HG02798 (cell line): Measurements from ENCODE around the gene ZNF705A.
"Not testable (repeated sequence)": the region's sequence is repeated elsewhere in the genome, so short reads cannot be mapped to it uniquely, and the experiment has no call there.

Experiments
- ATAC-seq: cut with Tn5 transposase; IDR thresholded peaks from one replicate; pipeline ENCODE4 v1.9.1; 2021; ENCODE audit warnings: mild to moderate bottlenecking; ENCODE audit not compliant: unreplicated experiment, poor library complexity

ZNF705A gene

DNA sequence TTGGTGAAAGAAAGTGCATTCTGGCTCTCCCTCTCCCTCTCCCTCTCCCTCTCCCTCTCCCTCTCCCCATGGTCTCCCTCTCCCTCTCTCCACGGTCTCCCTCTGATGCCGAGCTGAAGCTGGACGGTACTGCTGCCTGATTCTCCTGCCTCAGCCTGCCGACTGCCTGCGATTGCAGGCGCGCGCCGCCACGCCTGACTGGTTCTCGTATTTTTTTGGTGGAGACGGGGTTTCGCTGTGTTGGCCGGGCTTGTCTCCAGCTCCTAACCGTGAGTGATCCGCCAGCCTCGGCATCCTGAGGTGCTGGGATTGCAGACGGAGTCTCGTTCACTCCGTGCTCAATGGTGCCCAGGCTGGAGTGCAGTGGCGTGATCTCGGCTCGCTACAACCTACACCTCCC is 26.5 kb downstream of the ZNF705A start:
- ATAC-seq, result not testable (repeated sequence)

DNA sequence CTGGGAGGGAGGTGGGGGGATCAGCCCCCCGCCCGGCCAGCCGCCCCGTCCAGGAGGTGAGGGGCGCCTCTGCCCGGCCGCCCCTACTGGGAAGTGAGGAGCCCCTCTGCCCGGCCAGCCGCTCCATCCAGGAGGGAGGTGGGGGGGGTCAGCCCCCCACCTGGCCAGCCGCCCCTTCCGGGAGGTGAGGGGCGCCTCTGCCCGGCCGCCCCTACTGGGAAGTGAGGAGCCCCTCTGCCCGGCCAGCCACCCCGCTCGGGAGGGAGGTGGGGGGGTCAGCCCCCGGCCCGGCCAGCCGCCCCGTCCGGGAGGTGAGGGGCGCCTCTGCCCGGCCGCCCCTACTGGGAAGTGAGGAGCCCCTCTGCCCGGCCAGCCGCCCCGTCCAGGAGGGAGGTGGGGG is 27.4 kb downstream of the ZNF705A start:
- ATAC-seq, result not testable (repeated sequence)

DNA sequence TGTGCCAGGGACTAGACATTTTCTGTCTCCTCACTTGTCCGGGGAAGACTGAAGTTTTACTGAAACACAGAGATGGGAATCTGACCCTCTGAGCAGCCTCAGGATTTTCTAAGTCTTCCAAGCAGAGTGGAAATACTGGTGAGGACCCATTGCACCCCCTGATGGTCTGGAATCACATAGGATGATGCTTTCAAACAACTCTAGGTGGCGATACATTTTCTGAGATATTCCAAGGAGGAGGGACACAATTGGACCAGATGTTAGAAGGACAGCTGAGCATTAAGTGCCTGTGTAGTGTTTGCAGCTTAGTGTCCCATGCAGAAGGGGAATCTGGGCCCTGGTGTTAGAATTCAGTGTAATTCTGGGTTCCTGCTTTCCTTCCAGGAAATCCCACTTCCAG is 31.3 kb downstream of the ZNF705A start:
- ATAC-seq, result not testable (repeated sequence)

DNA sequence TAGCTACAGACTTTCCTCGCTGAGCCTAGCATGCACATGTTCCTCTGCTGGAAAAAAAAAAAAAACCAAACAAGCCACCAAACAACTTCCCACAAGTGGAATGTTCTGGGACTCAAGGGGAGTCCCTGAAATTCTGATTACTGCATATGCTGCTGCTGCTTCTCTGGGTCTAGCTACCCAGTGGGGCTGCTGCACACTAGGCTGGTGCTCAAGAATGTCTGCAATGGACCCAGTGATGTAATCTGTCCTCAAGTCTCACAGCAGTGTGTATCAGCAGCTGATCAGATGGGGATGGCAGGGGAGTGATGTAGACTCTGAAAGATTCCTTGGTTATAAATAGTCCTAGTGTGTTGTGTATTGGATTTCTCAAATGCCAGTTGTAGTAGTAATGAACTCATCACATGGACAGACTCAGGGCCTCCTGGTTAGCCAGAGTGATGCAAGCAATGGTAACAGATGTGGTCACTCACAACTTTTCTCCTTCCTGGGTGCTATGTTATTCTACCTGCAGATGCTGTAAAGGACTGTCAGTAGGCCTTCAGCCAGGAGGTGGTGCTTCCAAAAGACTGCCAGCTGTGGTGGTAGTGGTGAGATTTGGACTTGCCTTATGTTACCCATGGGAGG is 41.0 kb downstream of the ZNF705A start:
- not testable (repeated sequence) for ATAC-seq

DNA sequence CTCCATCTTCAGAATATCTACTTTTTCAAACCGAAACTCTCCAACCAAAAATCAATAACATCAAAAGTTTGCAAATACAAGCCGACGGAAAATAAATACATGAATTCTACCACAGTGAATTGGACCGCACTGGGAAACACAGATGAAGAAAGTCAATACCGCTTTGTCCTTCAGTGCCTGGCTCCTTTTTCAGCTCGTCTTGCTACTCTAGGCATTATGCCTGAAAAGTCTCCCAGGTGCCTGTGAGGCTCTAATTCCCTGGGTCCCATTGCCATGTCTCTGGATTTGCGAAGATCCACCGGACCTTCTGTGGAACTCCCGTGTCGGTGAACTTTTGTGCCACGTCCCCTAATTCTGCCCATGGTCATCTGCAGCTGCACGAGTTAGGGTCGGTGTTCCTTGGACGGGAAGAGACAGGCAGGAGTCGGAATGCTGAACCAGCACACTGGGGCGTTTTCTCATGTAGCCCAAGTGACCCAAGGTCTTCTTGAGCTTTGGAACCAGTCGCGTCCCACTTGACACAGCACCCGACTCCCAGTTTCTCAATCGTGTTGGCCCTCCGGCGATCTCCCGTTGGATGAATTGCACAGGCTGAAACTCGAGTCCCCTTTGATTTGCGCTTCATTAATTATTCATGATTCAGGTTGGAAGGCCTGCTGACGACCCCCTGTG is 62.0 kb downstream of the ZNF705A start:
- ATAC-seq, result not testable (repeated sequence)

DNA sequence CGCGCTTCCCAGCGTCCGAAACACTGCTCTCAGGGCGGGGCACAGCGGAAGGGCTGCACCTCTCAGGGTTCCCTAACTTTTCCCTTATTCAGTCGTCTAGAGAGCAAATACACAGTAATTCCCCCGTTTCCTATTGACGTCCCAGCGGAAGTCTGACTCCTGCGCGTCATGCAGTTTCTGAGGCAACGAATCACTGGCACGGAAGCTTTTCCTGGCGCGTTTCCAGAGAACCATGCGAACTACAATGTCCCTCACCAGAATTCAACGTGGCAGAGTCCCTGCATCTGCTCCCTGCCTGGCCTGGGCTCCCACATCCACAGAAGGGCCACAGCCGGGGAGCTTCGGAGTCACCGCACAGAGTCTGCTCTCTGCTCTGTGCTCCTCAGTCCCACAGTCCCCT is 64.6 kb downstream of the ZNF705A start:
- ATAC-seq, result not testable (repeated sequence)

DNA sequence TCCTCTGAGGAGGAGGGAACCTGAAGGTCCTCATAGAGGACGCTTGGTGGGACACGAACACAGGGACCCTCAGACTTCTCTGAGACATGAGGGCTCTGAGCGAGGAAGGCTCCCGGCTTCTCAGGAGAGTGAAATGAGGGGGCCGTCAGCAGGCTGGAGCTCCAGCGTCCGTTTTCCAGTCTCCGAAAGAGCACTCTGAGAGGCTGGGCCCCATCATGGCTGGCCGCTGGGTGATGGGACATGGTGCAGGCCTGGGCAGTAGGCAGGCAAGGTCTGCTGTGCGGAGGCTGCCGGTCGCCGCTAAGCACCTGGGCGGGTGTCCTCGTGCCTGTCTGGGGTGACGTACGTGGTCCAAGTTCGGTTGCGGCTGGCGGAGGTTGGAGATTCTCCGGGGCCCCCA is 65.0 kb downstream of the ZNF705A start:
- not testable (repeated sequence) for ATAC-seq

DNA sequence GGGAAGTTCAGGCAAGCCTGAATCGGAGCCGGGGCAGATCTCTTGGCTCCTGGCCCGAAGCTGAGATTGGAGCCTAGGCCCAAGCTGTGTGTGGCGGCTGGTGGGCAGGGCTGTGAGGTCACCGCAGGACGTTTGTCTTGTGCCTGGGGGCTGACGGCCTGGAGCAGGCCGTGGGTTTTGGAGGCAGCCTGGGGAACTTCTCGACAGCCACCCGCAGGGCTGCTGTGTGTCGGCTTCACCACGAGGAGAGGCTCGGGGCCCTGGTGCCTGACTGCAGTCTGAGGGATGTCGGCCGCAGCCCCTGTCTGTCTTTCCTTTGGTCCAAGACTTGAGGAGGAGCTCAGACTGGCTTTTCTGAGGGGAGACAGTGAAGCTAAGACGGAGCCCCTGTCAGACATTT is 65.5 kb downstream of the ZNF705A start:
- not testable (repeated sequence) for ATAC-seq

DNA sequence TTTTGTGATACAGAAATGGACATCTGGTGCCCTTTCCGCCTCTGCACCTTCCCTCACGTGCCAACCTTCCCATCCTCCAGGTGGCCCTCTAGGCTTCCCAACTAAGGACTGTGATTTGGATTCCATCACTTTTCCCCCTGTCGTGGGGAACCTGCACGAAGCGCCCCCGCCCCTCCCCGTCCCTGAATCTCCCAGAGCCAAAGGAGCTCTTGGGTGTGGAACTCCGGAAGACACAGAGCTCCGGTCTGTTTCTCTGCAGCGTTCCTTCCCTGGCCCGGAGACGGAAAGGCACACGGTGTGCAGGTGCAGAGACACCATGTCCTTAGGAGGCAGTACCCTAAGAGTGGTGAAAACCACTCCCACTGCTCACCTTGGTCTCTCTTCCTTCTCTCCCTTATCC is 66.8 kb downstream of the ZNF705A start:
- ATAC-seq, result not testable (repeated sequence)

DNA sequence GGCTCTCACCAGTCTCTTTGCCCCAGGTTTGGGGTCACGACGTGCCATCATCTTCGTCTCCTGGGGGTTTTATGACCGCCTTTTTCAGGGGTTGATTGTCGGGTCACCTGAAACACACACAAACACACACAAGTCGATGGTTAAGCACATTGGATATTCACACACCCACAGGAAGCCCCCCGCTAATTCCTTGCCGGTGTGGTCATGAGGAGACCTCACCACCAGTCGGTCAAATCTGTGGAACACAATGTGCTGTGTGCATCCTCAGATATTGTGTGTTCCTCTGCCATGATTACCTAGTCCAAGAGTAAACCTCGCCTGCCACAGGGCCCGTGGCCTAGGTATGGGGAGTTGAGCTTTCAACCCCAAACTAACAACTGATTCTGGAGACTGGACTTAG is 68.0 kb downstream of the ZNF705A start:
- ATAC-seq, result not testable (repeated sequence)

DNA sequence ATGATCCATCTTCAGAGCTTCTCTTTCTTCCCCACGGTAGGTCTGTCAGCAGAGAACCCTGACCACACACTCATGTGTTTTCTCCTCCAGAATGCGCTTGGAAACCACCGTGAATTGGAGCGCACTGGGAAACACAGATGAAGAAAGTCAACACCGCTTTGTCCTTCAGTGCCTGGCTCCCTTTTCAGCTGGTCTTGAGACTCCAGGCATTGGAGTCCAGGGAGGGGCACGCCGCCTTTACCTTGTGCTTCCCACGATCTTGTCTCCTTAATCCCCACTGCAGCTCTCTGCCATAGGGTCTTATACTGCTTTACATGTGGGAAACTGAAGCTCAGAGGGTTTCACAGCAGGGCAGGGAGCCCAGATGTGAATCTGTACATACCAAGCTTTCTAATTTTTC is 69.5 kb downstream of the ZNF705A start:
- no peak for ATAC-seq

DNA sequence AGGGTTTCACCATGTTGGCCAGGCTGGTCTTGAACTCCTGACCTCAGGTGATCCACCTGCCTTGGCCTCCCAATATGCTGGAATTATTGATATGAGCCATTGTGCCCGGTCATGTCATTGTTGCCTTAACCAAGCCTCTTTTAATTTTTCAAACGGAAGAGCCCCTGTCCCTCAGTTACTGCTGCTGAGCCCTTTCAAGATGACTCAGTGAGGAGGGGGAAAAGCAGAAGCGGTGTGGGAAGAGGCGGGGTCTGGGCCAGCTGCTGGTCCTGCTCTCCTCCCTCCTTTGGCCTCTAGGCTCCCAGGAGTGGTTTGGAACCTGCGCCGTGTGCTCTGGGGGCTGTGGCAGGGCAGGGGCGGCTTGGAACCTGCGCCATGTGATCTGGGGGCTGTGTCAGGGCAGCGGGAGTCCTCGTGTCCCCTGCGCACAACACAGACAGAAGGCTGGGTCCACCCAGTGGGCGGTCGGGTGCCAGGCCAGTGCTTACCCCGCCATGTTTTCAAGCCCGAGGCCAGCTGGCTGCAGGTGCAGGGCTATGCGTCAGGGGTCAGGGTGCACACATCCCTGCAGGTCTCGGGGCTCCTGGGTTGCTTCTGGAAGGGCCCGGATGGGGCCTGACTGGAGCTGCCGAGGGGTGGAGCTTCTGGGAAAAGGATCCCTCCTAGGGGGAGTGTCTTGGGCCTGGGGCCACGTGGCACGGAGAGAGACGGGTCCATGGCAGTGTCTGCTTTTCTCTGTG is 70.3 kb downstream of the ZNF705A start, which contains the start of gene FAM90A1:
FAM90A1 (minus strand) TSS at position 627 of the 740 bp plus-strand sequence. CDS start 2,786 bp downstream, outside the sequence.
- ATAC-seq, result not testable (repeated sequence)

DNA sequence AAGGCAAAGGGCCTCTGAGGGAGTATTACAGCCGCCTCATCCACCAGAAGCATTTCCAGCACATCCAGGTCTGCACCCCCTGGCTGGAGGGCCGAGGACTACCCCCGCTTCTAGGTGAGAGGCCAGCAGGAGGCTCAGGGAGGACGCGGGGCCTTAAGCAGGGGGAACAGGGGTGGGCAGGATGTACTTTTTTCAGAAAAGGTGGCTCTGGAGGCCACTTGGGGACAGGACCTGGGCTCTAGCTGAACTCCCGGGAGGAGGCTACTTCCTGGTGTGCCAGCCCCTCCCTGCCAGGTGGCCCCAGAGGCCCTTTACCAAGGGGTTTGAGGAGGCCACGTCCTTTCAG is 70.9 kb downstream of the ZNF705A start:
- not testable (repeated sequence) for ATAC-seq

DNA sequence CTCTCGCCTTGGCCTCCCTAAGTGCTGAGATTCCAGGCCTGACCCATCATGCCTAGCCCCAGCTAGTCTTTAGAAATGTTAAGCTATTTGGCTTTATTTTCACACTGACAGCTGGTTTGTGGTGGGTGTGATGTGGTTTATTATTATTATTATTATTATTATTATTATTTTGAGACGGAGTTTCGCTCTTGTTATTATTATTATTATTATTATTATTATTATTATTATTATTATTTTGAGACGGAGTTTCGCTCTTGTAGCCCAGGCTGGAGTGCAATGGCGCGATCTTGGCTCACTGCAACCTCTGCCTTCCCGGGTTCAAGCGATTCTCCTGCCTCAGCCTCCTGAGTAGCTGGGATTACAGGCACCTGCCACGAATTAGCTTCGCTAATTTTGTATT is 71.8 kb downstream of the ZNF705A start:
- not testable (repeated sequence) for ATAC-seq

DNA sequence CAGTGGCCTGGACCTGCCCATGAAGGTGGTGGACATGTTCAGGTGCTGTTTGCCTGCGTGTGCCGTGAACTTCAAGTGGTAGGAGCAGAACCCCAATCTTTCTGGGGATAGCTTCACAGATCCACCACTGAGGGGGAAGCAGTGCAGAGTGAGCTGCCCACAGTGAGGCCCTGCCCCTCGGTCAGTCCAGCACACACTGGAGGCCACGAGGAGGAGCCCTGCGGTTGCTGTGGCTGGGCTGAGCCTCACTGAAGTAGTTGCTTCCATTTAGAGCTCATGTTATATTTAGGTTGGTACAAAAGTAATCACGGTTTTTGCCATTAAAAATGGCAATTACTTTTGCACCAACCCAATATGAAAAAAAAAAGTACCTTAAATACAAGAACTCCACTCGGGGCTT is 72.7 kb downstream of the ZNF705A start:
- ATAC-seq, result not testable (repeated sequence)
